H9 (cell line): Measurements from ENCODE around the gene CLASP2. TPM values are rescaled to one million over a fixed set of nuclear protein-coding genes. Genes with fewer than 3 reads are reported as not detected.

Experiments used
- DNase-seq: peaks from one replicate; pipeline ENCODE4 v3.0.0-alpha.2; 2017
- H2AFZ ChIP-seq: one replicate; pipeline ENCODE4 v1.6.1; 2013; ENCODE audit warnings: mild to moderate bottlenecking, low read length, control low read depth, moderate library complexity
- H2AK5ac ChIP-seq: 2 replicates; pipeline ENCODE4 v1.6.1; 2013; ENCODE audit warnings: low read length, control low read depth, mixed read lengths; ENCODE audit not compliant: insufficient read length
- H2BK120ac ChIP-seq: one replicate; pipeline ENCODE4 v1.6.1; 2013; ENCODE audit warnings: low read depth, mild to moderate bottlenecking, low read length, control low read depth, inconsistent platforms; ENCODE audit not compliant: poor library complexity, severe bottlenecking
- H2BK12ac ChIP-seq: 2 replicates; pipeline ENCODE4 v1.6.1; 2013; ENCODE audit warnings: low read length, control low read depth, mixed read lengths, low read depth; ENCODE audit not compliant: insufficient read length
- H2BK15ac ChIP-seq: 2 replicates; pipeline ENCODE4 v1.6.1; 2013; ENCODE audit warnings: low read depth, low read length, control low read depth
- H2BK20ac ChIP-seq: one replicate; pipeline ENCODE4 v1.6.1; 2013; ENCODE audit warnings: low read depth, mild to moderate bottlenecking, low read length, control low read depth, inconsistent platforms; ENCODE audit not compliant: poor library complexity, severe bottlenecking
- H2BK5ac ChIP-seq: 2 replicates; pipeline ENCODE4 v1.6.1; 2013; ENCODE audit warnings: low read length, control low read depth, mixed read lengths; ENCODE audit not compliant: insufficient read length
- H3K14ac ChIP-seq: 2 replicates; pipeline ENCODE4 v1.6.1; 2013; ENCODE audit warnings: low read length, control low read depth; ENCODE audit not compliant: insufficient read depth
- H3K18ac ChIP-seq: 2 replicates; pipeline ENCODE4 v1.6.1; 2013; ENCODE audit warnings: low read depth, mild to moderate bottlenecking, mixed read lengths, low read length, control low read depth; ENCODE audit not compliant: insufficient read length
- H3K23ac ChIP-seq: 2 replicates; pipeline ENCODE4 v1.6.1; 2013; ENCODE audit warnings: low read length, control low read depth, mixed read lengths, low read depth; ENCODE audit not compliant: insufficient read length
- H3K23me2 ChIP-seq: 2 replicates; pipeline ENCODE4 v1.6.1; 2013; ENCODE audit warnings: low read depth, mild to moderate bottlenecking, mixed read lengths, low read length, control low read depth; ENCODE audit not compliant: insufficient read length, poor library complexity, severe bottlenecking
- H3K27ac ChIP-seq: 2 replicates; pipeline ENCODE4 v1.5.1; 2013; ENCODE audit warnings: low read length, control low read depth, mixed read lengths, low read depth; ENCODE audit not compliant: insufficient read length
- H3K27me3 ChIP-seq: 2 replicates; pipeline ENCODE4 v1.6.1; 2013; ENCODE audit warnings: low read length, control low read depth, inconsistent platforms; ENCODE audit not compliant: insufficient read depth
- H3K4ac ChIP-seq: 2 replicates; pipeline ENCODE4 v1.6.1; 2013; ENCODE audit warnings: low read depth, mild to moderate bottlenecking, control low read depth, inconsistent platforms, low read length, moderate library complexity
- H3K4me1 ChIP-seq: 2 replicates; pipeline ENCODE4 v1.6.1; 2013; ENCODE audit warnings: low read length, control low read depth, inconsistent platforms; ENCODE audit not compliant: insufficient read depth
- H3K4me2 ChIP-seq: 2 replicates; pipeline ENCODE4 v1.6.1; 2013; ENCODE audit warnings: low read length, control low read depth, mixed read lengths; ENCODE audit not compliant: insufficient read length, insufficient read depth
- H3K56ac ChIP-seq: 2 replicates; pipeline ENCODE4 v1.6.1; 2013; ENCODE audit warnings: low read depth, mild to moderate bottlenecking, mixed read lengths, low read length, control low read depth; ENCODE audit not compliant: insufficient read length
- H3K79me1 ChIP-seq: 2 replicates; pipeline ENCODE4 v1.6.1; 2013; ENCODE audit warnings: low read depth, mild to moderate bottlenecking, moderate library complexity, low read length, control low read depth, inconsistent platforms; ENCODE audit not compliant: insufficient read depth, poor library complexity, severe bottlenecking
- H3K79me2 ChIP-seq: 2 replicates; pipeline ENCODE4 v1.6.1; 2013; ENCODE audit warnings: low read length, control low read depth, inconsistent platforms; ENCODE audit not compliant: insufficient read depth
- H3K9ac ChIP-seq: 2 replicates; pipeline ENCODE4 v1.6.1; 2013; ENCODE audit warnings: low read length, control low read depth, mixed read lengths; ENCODE audit not compliant: insufficient read length; ENCODE audit errors: extremely low read depth
- H3K9me3 ChIP-seq: one replicate; pipeline ENCODE4 v1.6.1; 2013; ENCODE audit warnings: low read depth, low read length, inconsistent platforms; ENCODE audit not compliant: control insufficient read depth
- H3T11ph ChIP-seq: one replicate; pipeline ENCODE4 v1.6.1; 2013; ENCODE audit warnings: mild to moderate bottlenecking, low read length, control low read depth, inconsistent platforms
- H4K20me1 ChIP-seq: one replicate; pipeline ENCODE4 v1.6.1; 2013; ENCODE audit not compliant: control insufficient read depth, insufficient read length, insufficient read depth
- H4K5ac ChIP-seq: 2 replicates; pipeline ENCODE4 v1.6.1; 2013; ENCODE audit warnings: low read depth, mild to moderate bottlenecking, mixed read lengths, low read length, control low read depth; ENCODE audit not compliant: insufficient read length
- H4K8ac ChIP-seq: replicated peaks from 2 replicates; pipeline ENCODE4 v1.6.1; 2013; ENCODE audit warnings: low read length, control low read depth, mixed read lengths, low read depth; ENCODE audit not compliant: insufficient read length
- H4K91ac ChIP-seq: 2 replicates; pipeline ENCODE4 v1.6.1; 2013; ENCODE audit warnings: low read depth, mild to moderate bottlenecking, moderate library complexity, mixed read lengths, low read length, control low read depth; ENCODE audit not compliant: insufficient read length
- H3K27ac Mint-ChIP-seq, 3 experiments: 2 replicates in 2 of 3; 3 replicates in 1 of 3; pipeline ENCODE4 v1.8.0; 2020 to 2021; ENCODE audit warnings: mixed read lengths in 3 of 3, mild to moderate bottlenecking in 1 of 3, moderate library complexity in 1 of 3
- H3K27me3 Mint-ChIP-seq: 2 replicates; pipeline ENCODE4 v1.8.0; 2021; ENCODE audit warnings: low read depth, mild to moderate bottlenecking, moderate library complexity, mixed read lengths
- H3K36me3 Mint-ChIP-seq, 3 experiments: 2 replicates in 2 of 3; 3 replicates in 1 of 3; pipeline ENCODE4 v1.8.0; 2020 to 2021; ENCODE audit warnings: low read depth in 3 of 3, mixed read lengths in 3 of 3; ENCODE audit not compliant: insufficient read depth in 1 of 3
- H3K4me1 Mint-ChIP-seq, 2 experiments: 2 replicates each; pipeline ENCODE4 v1.8.0; 2020; ENCODE audit warnings: mixed read lengths in 2 of 2
- H3K4me3 Mint-ChIP-seq, 2 experiments: 2 replicates in 1 of 2; 3 replicates in 1 of 2; pipeline ENCODE4 v1.8.0; 2020 to 2021; ENCODE audit warnings: mild to moderate bottlenecking in 2 of 2, mixed read lengths in 2 of 2, moderate library complexity in 1 of 2
- H3K9me3 Mint-ChIP-seq, 2 experiments: 2 replicates in 1 of 2; 3 replicates in 1 of 2; pipeline ENCODE4 v1.8.0; 2020; ENCODE audit warnings: mild to moderate bottlenecking in 2 of 2, mixed read lengths in 2 of 2, moderate library complexity in 1 of 2
- CTCF ChIP-seq: fragments of 200-600 bp; sonication (generic); conservative IDR thresholded peaks from 3 replicates; pipeline ENCODE4 v1.8.0; 2021; ENCODE audit warnings: antibody characterized with exemption, mild to moderate bottlenecking
- WGBS: extraction: QIAGEN DNeasy Blood & Tissue Kit; methylation state at CpG from one replicate; pipeline ENCODE4 v1.1.7; 2013; ENCODE audit warnings: missing lambda C conversion rate, low lambda C conversion rate, mixed read lengths; ENCODE audit not compliant: insufficient read length; ENCODE audit errors: extremely low coverage; 5-methylcytosine and 5-hydroxymethylcytosine counted together
- total RNA-seq: library from RNA; stranded (reverse); gene quantifications from 2 replicates; pipeline ENCODE4 v1.2.1, GENCODE V29; 2021

The CLASP2 gene
- total RNA-seq, 1 experiment from 2014 or later: 60.5 TPM

GRCh38 chr3:33732394-33732793 lies 14.3 kb upstream of the CLASP2 start:
- Histone ChIP-seq H3K4me1 (no peaks in the 10 kb centered on the region), H3T11ph (no peak overlapping the region), H3K27ac (no peak overlapping the region), H3K79me2 (no peaks in the 10 kb centered on the region), H3K18ac (no peak overlapping the region), H4K8ac (no peak overlapping the region), H2BK120ac (no peak overlapping the region), H3K27me3 (no peaks in the 10 kb centered on the region), H2BK20ac (no peak overlapping the region), H3K9me3 (peaks cover 3% of the 10 kb centered on the region), H3K23ac (no peak overlapping the region), H4K5ac (no peak overlapping the region), H3K14ac (no peak overlapping the region), H4K91ac (no peak overlapping the region), H3K4ac (no peak overlapping the region), H3K9ac (no peak overlapping the region), H2AK5ac (no peak overlapping the region), H2BK5ac (no peak overlapping the region), H3K56ac (no peak overlapping the region), H3K79me1 (no peaks in the 10 kb centered on the region), H3K4me2 (no peak overlapping the region), H3K23me2 (no peaks in the 10 kb centered on the region), H4K20me1 (no peaks in the 10 kb centered on the region), H2BK12ac (no peak overlapping the region), H2BK15ac (no peak overlapping the region), H2AFZ (no peak overlapping the region)
- H3K4me3 Mint-ChIP-seq: no peak overlapping the region
- no peaks in the 10 kb centered on the region for H3K4me1 Mint-ChIP-seq
- H3K27ac Mint-ChIP-seq: no peak overlapping the region
- TF ChIP-seq CTCF: peak; percentile 48
- H3K27me3 Mint-ChIP-seq: peaks cover 4% of the 10 kb centered on the region; the same call in 1 of the 2 replicates
- DNase-seq: no peak
- peaks cover 3 to 20% (median 9%) of the 10 kb centered on the region in 3 experiments for H3K36me3 Mint-ChIP-seq
- peaks cover 18 to 22% of the 10 kb centered on the region in 2 experiments for H3K9me3 Mint-ChIP-seq
- no CpG with 5 or more reads among the region's 3 CpGs for WGBS
